ENCODE measurements around the gene FANCD2.

GRCh38 chr3:10047876-10048275 is 21.6 kb downstream of the FANCD2 start:
- TF ChIP-seq CTCF (IDR thresholded peaks at IDR 0.05) (no peak), POLR2A (IDR thresholded peaks at IDR 0.05) (no peak), EP300 (IDR thresholded peaks at IDR 0.05) (no peak)
